SK-N-SH treated with all-trans-retinoic acid at 6 μM for 48 hours (cell line): ENCODE measurements around the gene ZNF500.

Source experiments
- ATAC-seq: fragments of 200-7000 bp; cut with Tn5 transposase; 3 replicates; pipeline ENCODE4 v1.9.1; 2020; ENCODE audit warnings: mild to moderate bottlenecking, moderate library complexity
- ARNTL ChIP-seq: fragments of 450-650 bp; formaldehyde crosslinking; IDR thresholded peaks from 2 replicates; pipeline ENCODE4 v1.5.0; 2020; ENCODE audit warnings: low read depth, mild to moderate bottlenecking, moderate library complexity, borderline replicate concordance
- BACH2 ChIP-seq: fragments of 250-450 bp; sonication (Bioruptor Pico); IDR thresholded peaks from 2 replicates; pipeline ENCODE4 v1.9.0; 2021; ENCODE audit warnings: mild to moderate bottlenecking, borderline replicate concordance
- ESRRG ChIP-seq: fragments of 250-450 bp; sonication (Bioruptor Pico); IDR thresholded peaks from 2 replicates; pipeline ENCODE4 v1.6.1; 2021; ENCODE audit warnings: mild to moderate bottlenecking
- ISL1 ChIP-seq: fragments of 250-450 bp; sonication (Bioruptor Pico); IDR thresholded peaks from 2 replicates; pipeline ENCODE4 v2.1.2; 2022; ENCODE audit warnings: mild to moderate bottlenecking, moderate library complexity
- PPARA ChIP-seq: fragments of 250-450 bp; sonication (Bioruptor Pico); IDR thresholded peaks from 2 replicates; pipeline ENCODE4 v1.5.0; 2020; ENCODE audit warnings: mild to moderate bottlenecking, borderline replicate concordance
- RARB ChIP-seq: fragments of 250-450 bp; sonication (Bioruptor Pico); IDR thresholded peaks from 2 replicates; pipeline ENCODE4 v1.8.0; 2021; ENCODE audit warnings: mild to moderate bottlenecking, moderate library complexity
- SNAI2 ChIP-seq: fragments of 250-450 bp; sonication (Bioruptor Pico); IDR thresholded peaks from 2 replicates; pipeline ENCODE4 v1.5.0; 2020; ENCODE audit warnings: mild to moderate bottlenecking, moderate library complexity
- TCF4 ChIP-seq: fragments of 250-450 bp; sonication (Bioruptor Pico); IDR thresholded peaks from 2 replicates; pipeline ENCODE4 v1.8.0; 2021; ENCODE audit warnings: mild to moderate bottlenecking, moderate library complexity, borderline replicate concordance
- TOX ChIP-seq: fragments of 250-450 bp; sonication (Bioruptor Pico); IDR thresholded peaks from 2 replicates; pipeline ENCODE4 v1.8.0; 2021; ENCODE audit warnings: mild to moderate bottlenecking, moderate library complexity, borderline replicate concordance
- ZC3H10 ChIP-seq: fragments of 250-450 bp; sonication (Bioruptor Pico); IDR thresholded peaks from 2 replicates; pipeline ENCODE4 v1.5.1; 2021; ENCODE audit warnings: mild to moderate bottlenecking, moderate library complexity
- ZFP3 ChIP-seq: fragments of 250-450 bp; sonication (Bioruptor Pico); IDR thresholded peaks from 2 replicates; pipeline ENCODE4 v1.5.0; 2020; ENCODE audit warnings: mild to moderate bottlenecking, moderate library complexity
- ZNF565 ChIP-seq: fragments of 450-650 bp; formaldehyde crosslinking; conservative IDR thresholded peaks from 2 replicates; pipeline ENCODE4 v1.5.0; 2020; ENCODE audit warnings: low read depth, mild to moderate bottlenecking, moderate library complexity
- ZNF8 ChIP-seq: fragments of 450-650 bp; formaldehyde crosslinking; IDR thresholded peaks from 2 replicates; pipeline ENCODE4 v1.5.0; 2020; ENCODE audit warnings: mild to moderate bottlenecking, moderate library complexity
- TF ChIP-seq, protein P1 (sequence below): fragments of 250-450 bp; sonication (Bioruptor Pico); IDR thresholded peaks from 2 replicates; pipeline ENCODE4 v1.8.0; 2020; ENCODE audit warnings: mild to moderate bottlenecking, moderate library complexity, borderline replicate concordance
- TF ChIP-seq, protein P2 (sequence below): fragments of 250-450 bp; sonication (Bioruptor Pico); IDR thresholded peaks from 2 replicates; pipeline ENCODE4 v1.5.0; 2020; ENCODE audit warnings: mild to moderate bottlenecking, moderate library complexity
- TF ChIP-seq, protein P3 (sequence below): fragments of 250-450 bp; sonication (Bioruptor Pico); IDR thresholded peaks from 2 replicates; pipeline ENCODE4 v1.5.1; 2021; ENCODE audit warnings: mild to moderate bottlenecking, moderate library complexity
- TF ChIP-seq, protein P4 (sequence below): fragments of 250-450 bp; sonication (Bioruptor Pico); IDR thresholded peaks from 2 replicates; pipeline ENCODE4 v1.8.0; 2021; ENCODE audit warnings: low read depth, mild to moderate bottlenecking, moderate library complexity, borderline replicate concordance

Gene ZNF500

DNA sequence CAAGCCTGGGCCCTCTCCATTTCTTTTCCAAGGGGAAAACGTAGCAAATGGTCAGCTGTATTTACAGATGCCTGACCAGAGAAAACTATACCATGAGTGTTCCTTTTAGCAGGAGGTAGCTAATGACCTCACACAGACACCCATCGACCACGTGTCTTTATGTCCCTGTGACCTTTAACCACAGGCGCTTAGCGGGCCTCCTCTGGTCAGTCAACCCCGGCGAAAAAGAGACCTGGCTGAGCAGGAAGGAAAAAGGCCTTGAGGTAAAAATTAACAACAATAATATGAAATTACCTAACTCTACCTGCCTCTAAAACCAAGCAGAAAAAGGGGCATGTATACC, 64.5 kb downstream of the ZNF500 start:
- TF ChIP-seq ZFP3 (CRISPR knock-in tag), result no peak
- TF ChIP-seq PPARA, result no peak
- TF ChIP-seq BACH2, result no peak
- TF ChIP-seq RARB (CRISPR knock-in tag), result no peak
- TF ChIP-seq TOX, result no peak
- TF ChIP-seq ZC3H10 (CRISPR knock-in tag), result no peak
- TF ChIP-seq ISL1 (CRISPR knock-in tag), result no peak
- no peak for TF ChIP-seq ZNF565 (CRISPR knock-in tag)
- TF ChIP-seq, protein P1, sequence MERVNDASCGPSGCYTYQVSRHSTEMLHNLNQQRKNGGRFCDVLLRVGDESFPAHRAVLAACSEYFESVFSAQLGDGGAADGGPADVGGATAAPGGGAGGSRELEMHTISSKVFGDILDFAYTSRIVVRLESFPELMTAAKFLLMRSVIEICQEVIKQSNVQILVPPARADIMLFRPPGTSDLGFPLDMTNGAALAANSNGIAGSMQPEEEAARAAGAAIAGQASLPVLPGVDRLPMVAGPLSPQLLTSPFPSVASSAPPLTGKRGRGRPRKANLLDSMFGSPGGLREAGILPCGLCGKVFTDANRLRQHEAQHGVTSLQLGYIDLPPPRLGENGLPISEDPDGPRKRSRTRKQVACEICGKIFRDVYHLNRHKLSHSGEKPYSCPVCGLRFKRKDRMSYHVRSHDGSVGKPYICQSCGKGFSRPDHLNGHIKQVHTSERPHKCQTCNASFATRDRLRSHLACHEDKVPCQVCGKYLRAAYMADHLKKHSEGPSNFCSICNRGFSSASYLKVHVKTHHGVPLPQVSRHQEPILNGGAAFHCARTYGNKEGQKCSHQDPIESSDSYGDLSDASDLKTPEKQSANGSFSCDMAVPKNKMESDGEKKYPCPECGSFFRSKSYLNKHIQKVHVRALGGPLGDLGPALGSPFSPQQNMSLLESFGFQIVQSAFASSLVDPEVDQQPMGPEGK (CRISPR knock-in tag), result no peak
- no peak for TF ChIP-seq SNAI2 (CRISPR knock-in tag)
- TF ChIP-seq, protein P2, sequence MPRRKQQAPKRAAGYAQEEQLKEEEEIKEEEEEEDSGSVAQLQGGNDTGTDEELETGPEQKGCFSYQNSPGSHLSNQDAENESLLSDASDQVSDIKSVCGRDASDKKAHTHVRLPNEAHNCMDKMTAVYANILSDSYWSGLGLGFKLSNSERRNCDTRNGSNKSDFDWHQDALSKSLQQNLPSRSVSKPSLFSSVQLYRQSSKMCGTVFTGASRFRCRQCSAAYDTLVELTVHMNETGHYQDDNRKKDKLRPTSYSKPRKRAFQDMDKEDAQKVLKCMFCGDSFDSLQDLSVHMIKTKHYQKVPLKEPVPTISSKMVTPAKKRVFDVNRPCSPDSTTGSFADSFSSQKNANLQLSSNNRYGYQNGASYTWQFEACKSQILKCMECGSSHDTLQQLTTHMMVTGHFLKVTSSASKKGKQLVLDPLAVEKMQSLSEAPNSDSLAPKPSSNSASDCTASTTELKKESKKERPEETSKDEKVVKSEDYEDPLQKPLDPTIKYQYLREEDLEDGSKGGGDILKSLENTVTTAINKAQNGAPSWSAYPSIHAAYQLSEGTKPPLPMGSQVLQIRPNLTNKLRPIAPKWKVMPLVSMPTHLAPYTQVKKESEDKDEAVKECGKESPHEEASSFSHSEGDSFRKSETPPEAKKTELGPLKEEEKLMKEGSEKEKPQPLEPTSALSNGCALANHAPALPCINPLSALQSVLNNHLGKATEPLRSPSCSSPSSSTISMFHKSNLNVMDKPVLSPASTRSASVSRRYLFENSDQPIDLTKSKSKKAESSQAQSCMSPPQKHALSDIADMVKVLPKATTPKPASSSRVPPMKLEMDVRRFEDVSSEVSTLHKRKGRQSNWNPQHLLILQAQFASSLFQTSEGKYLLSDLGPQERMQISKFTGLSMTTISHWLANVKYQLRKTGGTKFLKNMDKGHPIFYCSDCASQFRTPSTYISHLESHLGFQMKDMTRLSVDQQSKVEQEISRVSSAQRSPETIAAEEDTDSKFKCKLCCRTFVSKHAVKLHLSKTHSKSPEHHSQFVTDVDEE (CRISPR knock-in tag), result no peak
- no peak for TF ChIP-seq ARNTL (CRISPR knock-in tag)
- TF ChIP-seq TCF4 (CRISPR knock-in tag), result no peak
- TF ChIP-seq ESRRG (CRISPR knock-in tag), result no peak
- no peak for TF ChIP-seq ZNF8 (CRISPR knock-in tag)
- ATAC-seq, result no peak

DNA sequence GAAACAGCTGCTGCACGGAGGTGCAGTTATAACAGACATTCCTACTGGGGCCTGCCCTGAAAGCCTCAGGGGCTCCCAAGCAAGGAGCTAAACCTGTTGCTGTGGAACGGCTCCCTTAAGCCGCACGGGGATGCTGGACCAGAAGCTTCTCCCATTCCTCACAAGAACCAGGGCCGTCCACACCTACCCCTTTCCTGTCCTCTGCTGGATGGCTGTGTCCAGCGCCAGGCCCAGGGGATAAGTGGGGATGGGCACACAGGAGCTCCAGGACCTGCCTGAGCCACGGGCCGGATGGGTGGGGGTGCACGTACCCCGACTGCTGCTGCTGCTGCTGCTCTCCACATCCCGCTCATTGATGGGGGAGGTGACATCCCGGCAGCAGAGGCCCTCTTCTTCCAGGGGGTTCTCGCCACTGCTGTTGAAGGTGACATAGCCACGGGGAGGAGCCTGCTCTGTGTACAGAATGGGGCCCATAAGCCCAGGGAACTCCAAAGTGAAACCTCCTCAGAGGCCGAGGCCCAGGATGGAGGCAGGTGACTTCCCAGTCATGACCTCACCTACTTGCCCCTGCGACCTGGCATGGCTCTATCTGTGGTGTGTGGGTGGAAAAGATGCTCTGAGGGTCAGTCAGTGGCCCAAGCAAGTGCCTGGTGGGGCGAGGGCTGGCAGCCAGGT, 65.0 kb downstream of the ZNF500 start:
- no peak for TF ChIP-seq ZNF8 (CRISPR knock-in tag)
- TF ChIP-seq, protein P3, sequence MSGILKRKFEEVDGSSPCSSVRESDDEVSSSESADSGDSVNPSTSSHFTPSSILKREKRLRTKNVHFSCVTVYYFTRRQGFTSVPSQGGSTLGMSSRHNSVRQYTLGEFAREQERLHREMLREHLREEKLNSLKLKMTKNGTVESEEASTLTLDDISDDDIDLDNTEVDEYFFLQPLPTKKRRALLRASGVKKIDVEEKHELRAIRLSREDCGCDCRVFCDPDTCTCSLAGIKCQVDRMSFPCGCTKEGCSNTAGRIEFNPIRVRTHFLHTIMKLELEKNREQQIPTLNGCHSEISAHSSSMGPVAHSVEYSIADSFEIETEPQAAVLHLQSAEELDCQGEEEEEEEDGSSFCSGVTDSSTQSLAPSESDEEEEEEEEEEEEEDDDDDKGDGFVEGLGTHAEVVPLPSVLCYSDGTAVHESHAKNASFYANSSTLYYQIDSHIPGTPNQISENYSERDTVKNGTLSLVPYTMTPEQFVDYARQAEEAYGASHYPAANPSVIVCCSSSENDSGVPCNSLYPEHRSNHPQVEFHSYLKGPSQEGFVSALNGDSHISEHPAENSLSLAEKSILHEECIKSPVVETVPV (CRISPR knock-in tag), result no peak
- TF ChIP-seq ARNTL (CRISPR knock-in tag), result no peak
- TF ChIP-seq, protein P4, sequence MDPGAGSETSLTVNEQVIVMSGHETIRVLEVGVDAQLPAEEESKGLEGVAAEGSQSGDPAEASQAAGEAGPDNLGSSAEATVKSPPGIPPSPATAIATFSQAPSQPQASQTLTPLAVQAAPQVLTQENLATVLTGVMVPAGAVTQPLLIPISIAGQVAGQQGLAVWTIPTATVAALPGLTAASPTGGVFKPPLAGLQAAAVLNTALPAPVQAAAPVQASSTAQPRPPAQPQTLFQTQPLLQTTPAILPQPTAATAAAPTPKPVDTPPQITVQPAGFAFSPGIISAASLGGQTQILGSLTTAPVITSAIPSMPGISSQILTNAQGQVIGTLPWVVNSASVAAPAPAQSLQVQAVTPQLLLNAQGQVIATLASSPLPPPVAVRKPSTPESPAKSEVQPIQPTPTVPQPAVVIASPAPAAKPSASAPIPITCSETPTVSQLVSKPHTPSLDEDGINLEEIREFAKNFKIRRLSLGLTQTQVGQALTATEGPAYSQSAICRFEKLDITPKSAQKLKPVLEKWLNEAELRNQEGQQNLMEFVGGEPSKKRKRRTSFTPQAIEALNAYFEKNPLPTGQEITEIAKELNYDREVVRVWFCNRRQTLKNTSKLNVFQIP, result no peak

DNA sequence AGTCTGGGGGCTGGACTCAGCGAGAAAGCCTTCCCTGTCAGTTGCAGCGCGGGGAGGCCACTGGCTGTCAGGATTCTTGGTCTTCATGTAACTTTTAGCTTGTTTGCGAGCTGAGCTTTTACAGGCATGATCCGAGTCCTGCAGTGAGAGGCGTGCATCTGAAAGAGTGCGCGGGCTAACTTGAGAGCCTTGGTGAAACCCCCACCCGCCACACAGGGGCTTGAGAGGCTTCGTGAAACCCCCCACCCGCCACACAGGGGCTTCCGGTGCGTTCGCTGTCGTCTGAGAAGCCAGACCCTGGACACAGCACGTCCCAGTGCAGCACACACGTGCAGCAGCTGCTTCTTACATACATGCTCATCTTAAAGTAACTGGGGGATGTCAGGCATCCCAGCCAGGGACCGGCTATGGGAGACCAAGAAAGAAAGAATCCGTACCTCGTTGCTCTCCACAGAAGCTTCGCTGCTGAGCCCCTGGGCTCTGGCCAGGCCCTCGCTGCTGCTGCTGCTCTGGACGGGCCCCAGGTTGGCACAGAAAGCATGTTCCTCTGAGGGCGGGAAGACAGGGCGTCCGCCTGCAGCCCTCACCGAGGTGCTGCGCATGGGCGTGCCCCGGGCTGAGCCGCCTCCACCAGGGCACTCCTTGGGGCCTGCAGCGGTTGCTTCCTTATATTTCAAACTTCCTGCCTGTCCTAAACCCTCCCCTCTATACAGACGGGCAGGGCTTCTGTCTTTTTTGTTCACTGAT, 65.8 kb downstream of the ZNF500 start:
- ATAC-seq, result no peak

More for the DNA sequence above, 65.0 kb downstream of the ZNF500 start:
- ATAC-seq, result no peak

More for the DNA sequence above, 65.8 kb downstream of the ZNF500 start:
- TF ChIP-seq, protein P4, result no peak
- TF ChIP-seq ESRRG (CRISPR knock-in tag) (no peak), ARNTL (CRISPR knock-in tag) (no peak)
- TF ChIP-seq, protein P1 (CRISPR knock-in tag), result no peak
